GM19023 (cell line): Measurements from ENCODE around the gene PLCXD1.
A peak's percentile ranks its signal among the peaks of the same experiment; 100 is the strongest.
"Not testable (repeated sequence)": the region's sequence is repeated elsewhere in the genome, so short reads cannot be mapped to it uniquely, and the experiment has no call there.

ENCODE experiments used
- ATAC-seq: cut with Tn5 transposase; IDR thresholded peaks from one replicate; pipeline ENCODE4 v1.9.1; 2021; ENCODE audit warnings: mild to moderate bottlenecking, moderate library complexity; ENCODE audit not compliant: unreplicated experiment

Gene PLCXD1

GRCh38 chrX:316351-317325 lies 35.5 kb downstream of the PLCXD1 start:
- ATAC-seq, result no peak

GRCh38 chrX:317424-318067 lies 36.4 kb downstream of the PLCXD1 start:
- ATAC-seq, result no peak

- peak; percentile 53 for ATAC-seq
Measured at GRCh38 chrX:318068-318738, 37.0 kb downstream of the PLCXD1 start.

- peak; percentile 82 for ATAC-seq
Measured at GRCh38 chrX:318739-319578, 37.8 kb downstream of the PLCXD1 start, which contains the start of gene GTPBP6. TSS of gene GTPBP6 (minus strand) at chrX:318796. CDS start at chrX:318787, 9 bp downstream.

GRCh38 chrX:319579-320125 lies 38.5 kb downstream of the PLCXD1 start:
- no peak for ATAC-seq

- no peak for ATAC-seq
Measured at GRCh38 chrX:320126-320783, 39.1 kb downstream of the PLCXD1 start.

GRCh38 chrX:323721-324628 lies 42.8 kb downstream of the PLCXD1 start:
- ATAC-seq, result no peak

- ATAC-seq, result not testable (repeated sequence)
Measured at GRCh38 chrX:324664-325063, 43.5 kb downstream of the PLCXD1 start.

GRCh38 chrX:327660-328126 lies 46.5 kb downstream of the PLCXD1 start:
- no peak for ATAC-seq

GRCh38 chrX:329291-329910 lies 48.2 kb downstream of the PLCXD1 start:
- no peak for ATAC-seq

GRCh38 chrX:330141-330725 lies 49.1 kb downstream of the PLCXD1 start:
- ATAC-seq, result not testable (repeated sequence)

GRCh38 chrX:330726-331150 lies 49.6 kb downstream of the PLCXD1 start:
- no peak for ATAC-seq

GRCh38 chrX:331151-331824 lies 50.1 kb downstream of the PLCXD1 start:
- ATAC-seq, result no peak

- no peak for ATAC-seq
Measured at GRCh38 chrX:331825-332495, 50.8 kb downstream of the PLCXD1 start.

GRCh38 chrX:332496-332860 lies 51.3 kb downstream of the PLCXD1 start:
- ATAC-seq, result no peak

- no peak for ATAC-seq
Measured at GRCh38 chrX:332916-333610, 51.9 kb downstream of the PLCXD1 start.
